Muscle layer of colon (tissue), 2 donors: Measurements from ENCODE around the gene COL20A1.

Source experiments
- H3K27ac ChIP-seq: one replicate; pipeline ENCODE4 v1.7.0; 2013; ENCODE audit warnings: low read depth, mild to moderate bottlenecking, low read length, moderate library complexity
- H3K27me3 ChIP-seq, 2 donors: one replicate each; pipeline ENCODE4 v1.7.0; 2013; ENCODE audit warnings: low read length in 2 of 2, mild to moderate bottlenecking in 2 of 2; ENCODE audit not compliant: insufficient read depth in 2 of 2, control insufficient read depth in 1 of 2
- H3K36me3 ChIP-seq: one replicate; pipeline ENCODE4 v1.7.0; 2013; ENCODE audit warnings: mild to moderate bottlenecking, low read length; ENCODE audit not compliant: insufficient read depth
- H3K4me1 ChIP-seq: one replicate; pipeline ENCODE4 v1.7.0; 2013; ENCODE audit warnings: mild to moderate bottlenecking, low read length; ENCODE audit not compliant: insufficient read depth
- H3K4me3 ChIP-seq, 2 donors: one replicate each; pipeline ENCODE4 v1.7.0; 2013; ENCODE audit warnings: low read length in 2 of 2, low read depth in 1 of 2, mild to moderate bottlenecking in 1 of 2, moderate library complexity in 1 of 2
- H3K9ac ChIP-seq: one replicate; pipeline ENCODE4 v1.7.0; 2013; ENCODE audit warnings: low read length
- H3K9me3 ChIP-seq: one replicate; pipeline ENCODE4 v1.7.0; 2013; ENCODE audit warnings: mild to moderate bottlenecking, low read length
- donor health status: abdominal sarcoma.
- donor health status: Adenocarcinoma of cecum.

The COL20A1 gene

DNA sequence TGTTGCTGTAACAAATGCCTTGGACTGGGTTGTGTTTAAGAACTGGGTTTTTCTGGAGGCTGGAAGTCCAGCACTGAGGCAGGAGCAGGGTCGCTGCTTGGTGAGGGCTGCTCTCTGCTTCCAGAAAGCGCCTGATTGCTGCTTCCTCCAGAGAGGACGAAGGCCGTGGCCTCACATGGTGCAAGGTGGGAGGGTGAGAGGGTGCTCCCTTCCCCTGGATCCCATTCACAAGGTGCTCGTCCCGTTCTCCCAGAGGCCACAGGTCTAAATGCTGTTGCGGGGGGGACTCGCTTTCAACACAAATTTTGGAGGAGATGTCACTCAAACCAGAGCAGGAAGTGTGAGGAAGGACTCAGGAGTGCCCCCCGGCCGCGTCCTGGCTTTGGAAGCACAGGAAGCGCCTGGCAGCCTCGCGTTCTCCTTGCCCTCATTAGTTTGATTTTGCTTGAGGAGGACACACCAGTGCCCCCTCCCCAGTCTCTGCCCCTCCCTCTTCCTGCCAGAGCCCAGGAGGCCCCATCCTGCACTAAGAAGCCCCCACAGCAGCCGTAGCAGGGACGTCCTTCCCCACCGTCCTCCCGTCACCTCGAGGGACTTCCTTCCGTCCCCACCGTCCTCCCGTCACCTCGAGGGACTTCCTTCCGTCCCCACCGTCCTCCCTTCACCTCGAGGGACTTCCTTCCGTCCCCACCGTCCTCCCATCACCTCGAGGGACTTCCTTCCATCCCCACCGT is 31.0 kb upstream of the COL20A1 start:
- no peaks in the 10 kb centered on the region for H3K9me3 ChIP-seq
- no peaks in the 10 kb centered on the region for H3K36me3 ChIP-seq
- H3K9ac ChIP-seq = no peak overlapping the region
- no peak overlapping the region for H3K4me3 ChIP-seq
- no peak overlapping the region for H3K27ac ChIP-seq
- H3K4me1 ChIP-seq = no peaks in the 10 kb centered on the region
- H3K27me3 ChIP-seq = peaks cover 0 to 18% of the 10 kb centered on the region in 2 donors

DNA sequence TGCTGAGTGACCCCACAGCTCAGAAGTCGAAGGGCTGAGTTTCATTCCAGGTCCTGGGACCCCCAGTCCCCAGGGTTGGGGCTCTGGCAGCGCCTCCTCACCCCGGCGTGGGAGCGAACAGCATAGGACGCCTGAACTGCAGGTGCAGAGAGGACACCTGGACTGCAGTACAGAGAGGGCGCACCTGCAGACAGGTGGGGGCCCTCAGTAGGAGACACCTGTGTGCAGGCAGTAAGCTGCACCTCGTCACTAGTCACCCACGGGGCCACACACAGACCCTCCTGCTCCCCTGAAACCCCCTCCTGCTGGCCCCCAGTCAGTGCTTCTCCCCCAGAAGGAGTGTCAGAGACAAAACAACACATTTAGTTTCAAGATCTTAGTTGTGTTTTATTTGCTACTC is 30.1 kb upstream of the COL20A1 start:
- no peak overlapping the region for H3K27ac ChIP-seq
- no peaks in the 10 kb centered on the region for H3K9me3 ChIP-seq
- no peak overlapping the region for H3K4me3 ChIP-seq
- peaks cover 0 to 26% of the 10 kb centered on the region in 2 donors for H3K27me3 ChIP-seq
- H3K4me1 ChIP-seq = no peaks in the 10 kb centered on the region
- no peak overlapping the region for H3K9ac ChIP-seq
- H3K36me3 ChIP-seq = no peaks in the 10 kb centered on the region

DNA sequence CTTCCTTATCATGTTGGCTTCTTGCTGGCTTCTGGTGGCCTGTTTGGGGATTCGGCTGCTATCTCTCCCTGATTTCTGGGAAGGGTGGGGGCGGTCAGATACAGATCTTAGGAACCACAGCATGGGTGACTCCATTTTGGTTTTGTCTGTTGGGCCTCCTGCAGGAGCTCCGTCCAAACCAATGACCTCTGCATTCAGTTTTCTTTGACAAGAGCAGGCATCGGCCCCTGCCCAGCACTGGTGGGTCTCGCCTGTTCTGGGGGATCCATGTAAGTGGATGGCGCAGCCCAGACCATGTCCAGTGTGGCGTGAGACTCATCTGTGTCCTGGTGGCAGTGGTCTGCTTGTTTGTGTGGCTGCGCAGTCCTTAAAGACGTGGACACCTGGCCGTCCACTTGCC is 29.0 kb upstream of the COL20A1 start:
- Histone ChIP-seq H3K4me3 (no peak overlapping the region), H3K27me3 (peaks cover 6 to 35% of the 10 kb centered on the region in 2 donors), H3K9me3 (no peaks in the 10 kb centered on the region), H3K36me3 (no peaks in the 10 kb centered on the region), H3K9ac (no peak overlapping the region), H3K4me1 (no peaks in the 10 kb centered on the region), H3K27ac (no peak overlapping the region)

DNA sequence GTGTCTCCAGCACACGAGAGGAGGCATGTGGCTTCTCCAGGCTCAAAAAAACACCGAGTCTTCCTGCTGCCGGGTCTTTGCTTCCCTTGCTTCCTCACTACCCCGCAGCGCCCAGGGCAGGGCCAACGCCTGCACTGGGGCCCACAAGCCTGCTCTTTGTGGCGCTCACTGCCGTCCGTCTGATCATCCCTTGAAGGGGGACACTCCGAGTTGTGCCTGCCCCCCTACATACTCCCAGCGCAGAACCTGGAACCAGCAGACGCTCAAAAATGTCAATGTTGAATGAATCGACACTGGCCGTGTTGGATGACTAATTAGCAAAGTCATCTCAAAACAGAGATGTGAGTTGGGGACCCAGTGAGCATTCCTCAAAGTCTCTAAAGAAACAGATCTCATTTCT is 28.5 kb upstream of the COL20A1 start:
- Histone ChIP-seq H3K4me3 (no peak overlapping the region), H3K4me1 (no peaks in the 10 kb centered on the region), H3K36me3 (no peaks in the 10 kb centered on the region), H3K9me3 (no peaks in the 10 kb centered on the region), H3K9ac (no peak overlapping the region), H3K27me3 (peaks cover 6 to 35% of the 10 kb centered on the region in 2 donors), H3K27ac (no peak overlapping the region)

DNA sequence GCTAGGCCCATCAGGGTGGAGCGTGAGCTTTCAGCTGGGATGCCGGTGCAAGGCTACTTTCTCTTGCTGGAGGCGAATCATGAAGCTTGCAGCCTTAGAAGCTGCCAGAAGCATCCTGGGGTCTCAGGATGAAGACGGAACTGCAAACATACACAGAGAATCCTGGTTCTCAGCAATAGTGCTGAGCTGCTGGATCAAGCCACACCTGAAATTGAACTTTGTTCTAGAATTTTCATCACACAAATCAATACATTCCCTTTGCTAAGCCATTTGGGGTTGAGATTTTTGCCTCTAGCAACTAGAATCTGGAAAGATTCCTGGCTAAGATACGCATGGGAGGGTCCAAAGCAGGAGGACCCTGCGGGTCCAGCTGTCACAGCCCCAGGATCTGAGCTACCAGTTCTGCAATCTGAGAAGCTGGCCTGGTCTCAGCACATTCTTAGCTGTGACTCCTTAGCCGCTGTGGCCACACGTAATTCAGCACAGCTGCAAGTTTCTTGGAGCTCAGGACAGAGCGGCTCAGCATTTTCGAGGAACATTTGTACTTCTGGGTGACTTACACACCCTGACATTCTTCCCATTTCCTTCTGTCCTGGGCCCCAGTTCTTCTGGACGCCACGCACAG is 27.0 kb upstream of the COL20A1 start:
- Histone ChIP-seq H3K27ac (no peak overlapping the region), H3K9ac (no peak overlapping the region), H3K27me3 (peaks cover 6 to 35% of the 10 kb centered on the region in 2 donors), H3K36me3 (no peaks in the 10 kb centered on the region), H3K4me3 (no peak overlapping the region), H3K4me1 (no peaks in the 10 kb centered on the region), H3K9me3 (no peaks in the 10 kb centered on the region)

GRCh38 chr20:63267691-63268090 is 25.3 kb upstream of the COL20A1 start:
- Histone ChIP-seq H3K27me3 (peaks cover 6 to 26% of the 10 kb centered on the region in 2 donors), H3K4me3 (no peak overlapping the region), H3K9ac (no peak overlapping the region), H3K9me3 (no peaks in the 10 kb centered on the region), H3K27ac (no peak overlapping the region), H3K4me1 (peaks cover 7% of the 10 kb centered on the region), H3K36me3 (no peaks in the 10 kb centered on the region)

- Histone ChIP-seq H3K27me3 (peaks cover 6 to 23% of the 10 kb centered on the region in 2 donors), H3K9ac (no peak overlapping the region), H3K27ac (no peak overlapping the region), H3K4me3 (no peak overlapping the region), H3K36me3 (no peaks in the 10 kb centered on the region), H3K4me1 (peaks cover 7% of the 10 kb centered on the region), H3K9me3 (no peaks in the 10 kb centered on the region)
Observed at GRCh38 chr20:63268256-63268655, 24.7 kb upstream of the COL20A1 start.

- H3K27ac ChIP-seq = no peak overlapping the region
- H3K9ac ChIP-seq = no peak overlapping the region
- H3K4me1 ChIP-seq = peaks cover 13% of the 10 kb centered on the region
- no peaks in the 10 kb centered on the region for H3K36me3 ChIP-seq
- H3K27me3 ChIP-seq = peaks cover 6 to 23% of the 10 kb centered on the region in 2 donors
- no peak overlapping the region for H3K4me3 ChIP-seq
- H3K9me3 ChIP-seq = no peaks in the 10 kb centered on the region
Observed at GRCh38 chr20:63268671-63269439, 24.1 kb upstream of the COL20A1 start.

DNA sequence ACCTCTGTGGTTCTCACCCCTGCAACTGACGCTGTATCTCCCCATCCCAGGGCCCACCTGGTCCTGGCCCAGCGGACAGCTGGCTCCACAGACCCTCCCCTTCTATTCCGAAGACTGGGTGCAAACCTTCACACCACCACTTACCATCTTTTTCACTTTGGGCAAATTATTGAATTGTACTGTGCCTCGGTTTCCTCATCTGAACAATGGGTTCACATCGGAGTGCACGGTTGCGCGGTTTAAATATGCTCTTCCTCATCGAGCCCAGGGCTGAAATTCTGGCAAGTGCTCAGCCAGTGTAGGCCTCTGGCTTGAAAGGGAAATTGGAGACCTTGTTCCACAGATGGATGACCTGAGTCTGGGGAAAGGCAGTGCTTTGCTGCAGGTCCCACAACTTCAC is 23.3 kb upstream of the COL20A1 start:
- H3K9me3 ChIP-seq = no peaks in the 10 kb centered on the region
- no peak overlapping the region for H3K27ac ChIP-seq
- H3K27me3 ChIP-seq = peaks cover 6 to 23% of the 10 kb centered on the region in 2 donors
- H3K4me3 ChIP-seq = no peak overlapping the region
- H3K4me1 ChIP-seq = peaks cover 19% of the 10 kb centered on the region
- no peaks in the 10 kb centered on the region for H3K36me3 ChIP-seq
- no peak overlapping the region for H3K9ac ChIP-seq

DNA sequence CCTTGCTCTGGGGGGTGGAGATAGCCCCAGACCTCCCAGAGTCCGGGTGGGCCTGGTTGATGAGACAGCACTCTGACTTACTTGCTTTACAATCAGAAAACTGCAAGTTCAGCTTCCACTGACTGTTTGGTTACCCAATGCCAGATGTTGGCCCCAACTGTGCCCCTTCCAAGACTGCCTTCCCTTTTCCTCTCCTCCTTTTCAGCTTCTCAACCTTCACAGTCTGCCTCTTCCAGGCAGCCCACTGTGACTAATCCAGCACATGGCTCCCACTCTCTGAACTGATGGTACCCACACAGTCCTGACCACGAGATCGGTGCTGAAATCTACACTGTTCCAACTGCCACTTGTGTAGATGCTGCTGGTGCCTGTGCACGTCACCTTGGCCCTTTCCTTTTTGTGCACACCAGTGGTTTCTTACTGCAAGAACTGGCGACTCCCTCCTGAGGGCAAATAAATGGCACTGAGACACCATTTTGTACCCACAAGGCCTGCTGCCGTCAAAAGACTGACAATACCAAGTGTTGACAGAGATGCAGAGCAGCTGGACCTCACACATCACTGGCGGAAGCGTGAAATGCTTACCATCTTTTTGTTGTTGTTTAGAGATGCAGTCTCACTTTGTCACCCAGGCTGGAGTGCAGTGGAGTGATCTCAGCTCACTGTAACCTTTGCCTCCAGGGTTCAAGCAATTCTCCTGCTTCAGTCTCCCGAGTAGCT is 22.2 kb upstream of the COL20A1 start:
- H3K36me3 ChIP-seq = no peaks in the 10 kb centered on the region
- no peaks in the 10 kb centered on the region for H3K9me3 ChIP-seq
- peaks cover 6 to 18% of the 10 kb centered on the region in 2 donors for H3K27me3 ChIP-seq
- H3K9ac ChIP-seq = no peak overlapping the region
- no peak overlapping the region for H3K4me3 ChIP-seq
- peaks cover 21% of the 10 kb centered on the region for H3K4me1 ChIP-seq
- H3K27ac ChIP-seq = no peak overlapping the region
